ENCODE measurements around the gene NEK1. TPM values are rescaled to one million over a fixed set of nuclear protein-coding genes. Genes with fewer than 3 reads are reported as not detected.

NEK1 gene
- total and polyA plus RNA-seq, 2 of the 13 experiments (the other 11 are each of a cell fraction or from before 2014, with no cell fraction given) = 2.9 to 5.4 TPM

DNA sequence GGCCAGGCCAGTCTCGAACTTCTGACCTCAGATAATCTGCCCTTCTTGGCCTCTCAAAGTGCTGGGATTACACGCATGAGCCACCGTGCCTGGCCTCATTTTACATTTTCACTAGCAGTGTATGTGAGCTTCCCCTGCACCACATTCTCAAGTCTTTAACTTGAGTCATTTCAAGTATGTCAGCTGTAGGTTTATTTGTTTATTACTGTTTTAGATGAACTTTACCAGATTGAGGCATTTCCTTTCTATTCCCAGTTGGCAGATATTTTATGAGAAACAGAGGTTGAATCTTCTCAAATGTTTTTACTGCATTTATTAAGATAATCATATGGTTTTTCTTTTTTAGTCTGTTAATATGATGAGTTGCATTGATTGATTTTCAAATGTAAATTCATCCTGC lies 227.0 kb downstream of the NEK1 start (continued):
- TF ChIP-seq ELF3 (CRISPR knock-in tag; IDR thresholded peaks at IDR 0.05) (no peak), JUND (CRISPR knock-in tag; IDR thresholded peaks at IDR 0.05) (no peak), HES4 (CRISPR knock-in tag; IDR thresholded peaks at IDR 0.05; ENCODE audit: borderline replicate concordance) (no peak)

DNA sequence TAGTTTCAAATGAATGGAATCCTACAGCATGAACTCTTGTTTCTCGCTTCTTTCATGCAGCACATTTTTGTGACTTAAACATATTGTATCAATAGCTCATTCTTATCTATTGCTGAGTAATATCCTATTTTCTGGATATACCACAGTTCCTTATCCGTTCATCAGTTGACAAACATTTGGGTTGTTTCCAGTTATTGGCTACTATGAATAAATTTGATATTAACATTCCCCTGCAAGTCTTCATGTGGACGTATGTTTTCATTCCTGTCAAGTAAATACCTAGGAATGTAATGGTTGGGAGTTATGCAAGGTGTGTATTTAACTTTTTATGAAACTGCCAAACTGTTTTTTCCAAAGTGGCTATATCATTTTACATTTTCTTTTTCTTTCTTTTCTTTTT lies 227.6 kb downstream of the NEK1 start:
- FAIRE-seq = no peak
- TF ChIP-seq SIX4 (CRISPR knock-in tag; IDR thresholded peaks at IDR 0.05) (no peak), SP5 (CRISPR knock-in tag; IDR thresholded peaks at IDR 0.05; ENCODE audit: borderline replicate concordance, low read depth) (no peak), BATF2 (CRISPR knock-in tag; IDR thresholded peaks at IDR 0.05) (no peak), PAX8 (CRISPR knock-in tag; IDR thresholded peaks at IDR 0.05; ENCODE audit: borderline replicate concordance) (no peak), ZKSCAN5 (CRISPR knock-in tag; IDR thresholded peaks at IDR 0.05) (no peak), YEATS2 (CRISPR knock-in tag; IDR thresholded peaks at IDR 0.05; ENCODE audit: borderline replicate concordance) (no peak), MLXIP (CRISPR knock-in tag; IDR thresholded peaks at IDR 0.05; ENCODE audit: borderline replicate concordance) (no peak), AGO2 (optimal IDR thresholded peaks at IDR 0.05; ENCODE audit: low read depth, low read length) (no peak)
- TF ChIP-seq, protein P1, sequence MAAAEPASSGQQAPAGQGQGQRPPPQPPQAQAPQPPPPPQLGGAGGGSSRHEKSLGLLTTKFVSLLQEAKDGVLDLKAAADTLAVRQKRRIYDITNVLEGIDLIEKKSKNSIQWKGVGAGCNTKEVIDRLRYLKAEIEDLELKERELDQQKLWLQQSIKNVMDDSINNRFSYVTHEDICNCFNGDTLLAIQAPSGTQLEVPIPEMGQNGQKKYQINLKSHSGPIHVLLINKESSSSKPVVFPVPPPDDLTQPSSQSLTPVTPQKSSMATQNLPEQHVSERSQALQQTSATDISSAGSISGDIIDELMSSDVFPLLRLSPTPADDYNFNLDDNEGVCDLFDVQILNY (CRISPR knock-in tag; conservative IDR thresholded peaks at IDR 0.05) = no peak
- TF ChIP-seq, protein P2, sequence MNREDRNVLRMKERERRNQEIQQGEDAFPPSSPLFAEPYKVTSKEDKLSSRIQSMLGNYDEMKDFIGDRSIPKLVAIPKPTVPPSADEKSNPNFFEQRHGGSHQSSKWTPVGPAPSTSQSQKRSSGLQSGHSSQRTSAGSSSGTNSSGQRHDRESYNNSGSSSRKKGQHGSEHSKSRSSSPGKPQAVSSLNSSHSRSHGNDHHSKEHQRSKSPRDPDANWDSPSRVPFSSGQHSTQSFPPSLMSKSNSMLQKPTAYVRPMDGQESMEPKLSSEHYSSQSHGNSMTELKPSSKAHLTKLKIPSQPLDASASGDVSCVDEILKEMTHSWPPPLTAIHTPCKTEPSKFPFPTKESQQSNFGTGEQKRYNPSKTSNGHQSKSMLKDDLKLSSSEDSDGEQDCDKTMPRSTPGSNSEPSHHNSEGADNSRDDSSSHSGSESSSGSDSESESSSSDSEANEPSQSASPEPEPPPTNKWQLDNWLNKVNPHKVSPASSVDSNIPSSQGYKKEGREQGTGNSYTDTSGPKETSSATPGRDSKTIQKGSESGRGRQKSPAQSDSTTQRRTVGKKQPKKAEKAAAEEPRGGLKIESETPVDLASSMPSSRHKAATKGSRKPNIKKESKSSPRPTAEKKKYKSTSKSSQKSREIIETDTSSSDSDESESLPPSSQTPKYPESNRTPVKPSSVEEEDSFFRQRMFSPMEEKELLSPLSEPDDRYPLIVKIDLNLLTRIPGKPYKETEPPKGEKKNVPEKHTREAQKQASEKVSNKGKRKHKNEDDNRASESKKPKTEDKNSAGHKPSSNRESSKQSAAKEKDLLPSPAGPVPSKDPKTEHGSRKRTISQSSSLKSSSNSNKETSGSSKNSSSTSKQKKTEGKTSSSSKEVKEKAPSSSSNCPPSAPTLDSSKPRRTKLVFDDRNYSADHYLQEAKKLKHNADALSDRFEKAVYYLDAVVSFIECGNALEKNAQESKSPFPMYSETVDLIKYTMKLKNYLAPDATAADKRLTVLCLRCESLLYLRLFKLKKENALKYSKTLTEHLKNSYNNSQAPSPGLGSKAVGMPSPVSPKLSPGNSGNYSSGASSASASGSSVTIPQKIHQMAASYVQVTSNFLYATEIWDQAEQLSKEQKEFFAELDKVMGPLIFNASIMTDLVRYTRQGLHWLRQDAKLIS (CRISPR knock-in tag; IDR thresholded peaks at IDR 0.05) = no peak
- TF ChIP-seq, protein P3, sequence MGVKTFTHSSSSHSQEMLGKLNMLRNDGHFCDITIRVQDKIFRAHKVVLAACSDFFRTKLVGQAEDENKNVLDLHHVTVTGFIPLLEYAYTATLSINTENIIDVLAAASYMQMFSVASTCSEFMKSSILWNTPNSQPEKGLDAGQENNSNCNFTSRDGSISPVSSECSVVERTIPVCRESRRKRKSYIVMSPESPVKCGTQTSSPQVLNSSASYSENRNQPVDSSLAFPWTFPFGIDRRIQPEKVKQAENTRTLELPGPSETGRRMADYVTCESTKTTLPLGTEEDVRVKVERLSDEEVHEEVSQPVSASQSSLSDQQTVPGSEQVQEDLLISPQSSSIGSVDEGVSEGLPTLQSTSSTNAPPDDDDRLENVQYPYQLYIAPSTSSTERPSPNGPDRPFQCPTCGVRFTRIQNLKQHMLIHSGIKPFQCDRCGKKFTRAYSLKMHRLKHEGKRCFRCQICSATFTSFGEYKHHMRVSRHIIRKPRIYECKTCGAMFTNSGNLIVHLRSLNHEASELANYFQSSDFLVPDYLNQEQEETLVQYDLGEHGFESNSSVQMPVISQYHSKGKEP (CRISPR knock-in tag; IDR thresholded peaks at IDR 0.05) = no peak

More for the DNA sequence above, 227.6 kb downstream of the NEK1 start:
- POLR2A ChIA-PET = no interaction called here
- H3K4me3 ChIP-seq (replicated peaks in 1 of 3; ENCODE audit: insufficient read depth in 1 of 3, low read depth in 2 of 3, low read length in 3 of 3) = no peak overlapping the region
- in situ Hi-C loops (cut with HindIII; ENCODE audit: extremely low pct_ligation_motif_present, low pct_unique_long_range_greater_than_20kb) = no loop called here
- CTCF ChIA-PET (ENCODE audit: low intra/inter-chr PET ratio, low total read pairs) = no interaction called here
- no TSS peak for BruUV-seq (replicated peaks)
- no peak overlapping the region for H2AFZ ChIP-seq (ENCODE audit: low read length)
- H3K9me3 ChIP-seq (ENCODE audit: low read length) = no peaks in the 10 kb centered on the region
- DNase-seq (ENCODE audit: low spot score) = no peak
- intact Hi-C loops (cut with micrococcal nuclease; ENCODE audit: unreplicated experiment) = no loop called here
- H4K20me1 ChIP-seq (ENCODE audit: insufficient read depth, low read length) = no peaks in the 10 kb centered on the region
- H3K79me2 ChIP-seq (ENCODE audit: insufficient read depth, low read length) = no peaks in the 10 kb centered on the region
- no peaks in the 10 kb centered on the region for H3K4me1 ChIP-seq (ENCODE audit: insufficient read depth, low read length)
- no peak overlapping the region for H3K27ac ChIP-seq (ENCODE audit: extremely low read length, insufficient read depth, low read length)
- no peaks in the 10 kb centered on the region for H3K36me3 ChIP-seq (replicated peaks in 1 of 2; ENCODE audit: control insufficient read depth in 1 of 2, insufficient read depth in 2 of 2, low read length in 2 of 2)
- H3K4me2 ChIP-seq (ENCODE audit: low read depth, low read length) = no peak overlapping the region
- no peak overlapping the region for H3K9ac ChIP-seq (ENCODE audit: insufficient read depth, low read depth, low read length)
- no peaks in the 10 kb centered on the region for H3K27me3 ChIP-seq (ENCODE audit: control insufficient read depth in 1 of 2, insufficient read depth in 2 of 2, low read length in 2 of 2)
- no peak for ATAC-seq
- 35% methylated on average over 3 of the region's 3 CpGs for WGBS (ENCODE audit: low lambda C conversion rate)

Measured in HepG2 (cell line).